ENCODE measurements around the gene SPHK1.

The SPHK1 gene

DNA sequence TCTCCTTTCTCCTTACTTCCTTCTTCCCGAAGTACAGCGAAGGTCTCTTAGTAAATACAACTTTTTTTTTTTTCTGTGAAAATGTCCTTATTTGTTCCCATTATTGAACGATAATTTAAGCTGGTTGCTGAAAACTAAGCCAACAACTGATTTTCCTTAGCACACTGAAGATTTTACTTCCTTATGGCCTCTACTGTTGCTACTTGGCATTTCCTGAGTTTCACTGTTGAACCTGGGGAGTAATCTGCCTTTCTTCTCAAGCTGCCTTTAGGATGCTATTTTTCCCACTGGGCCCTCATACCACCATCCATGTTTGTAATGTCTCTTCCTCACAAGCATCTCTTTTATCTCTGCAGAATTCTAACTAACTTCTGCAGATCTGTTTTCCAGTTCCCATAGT lies 42.4 kb downstream of the SPHK1 start:
- TF ChIP-seq, protein P1, sequence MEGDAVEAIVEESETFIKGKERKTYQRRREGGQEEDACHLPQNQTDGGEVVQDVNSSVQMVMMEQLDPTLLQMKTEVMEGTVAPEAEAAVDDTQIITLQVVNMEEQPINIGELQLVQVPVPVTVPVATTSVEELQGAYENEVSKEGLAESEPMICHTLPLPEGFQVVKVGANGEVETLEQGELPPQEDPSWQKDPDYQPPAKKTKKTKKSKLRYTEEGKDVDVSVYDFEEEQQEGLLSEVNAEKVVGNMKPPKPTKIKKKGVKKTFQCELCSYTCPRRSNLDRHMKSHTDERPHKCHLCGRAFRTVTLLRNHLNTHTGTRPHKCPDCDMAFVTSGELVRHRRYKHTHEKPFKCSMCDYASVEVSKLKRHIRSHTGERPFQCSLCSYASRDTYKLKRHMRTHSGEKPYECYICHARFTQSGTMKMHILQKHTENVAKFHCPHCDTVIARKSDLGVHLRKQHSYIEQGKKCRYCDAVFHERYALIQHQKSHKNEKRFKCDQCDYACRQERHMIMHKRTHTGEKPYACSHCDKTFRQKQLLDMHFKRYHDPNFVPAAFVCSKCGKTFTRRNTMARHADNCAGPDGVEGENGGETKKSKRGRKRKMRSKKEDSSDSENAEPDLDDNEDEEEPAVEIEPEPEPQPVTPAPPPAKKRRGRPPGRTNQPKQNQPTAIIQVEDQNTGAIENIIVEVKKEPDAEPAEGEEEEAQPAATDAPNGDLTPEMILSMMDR (conservative IDR thresholded peaks at IDR 0.05): no peak
- H3K27ac ChIP-seq: no peak overlapping the region

DNA sequence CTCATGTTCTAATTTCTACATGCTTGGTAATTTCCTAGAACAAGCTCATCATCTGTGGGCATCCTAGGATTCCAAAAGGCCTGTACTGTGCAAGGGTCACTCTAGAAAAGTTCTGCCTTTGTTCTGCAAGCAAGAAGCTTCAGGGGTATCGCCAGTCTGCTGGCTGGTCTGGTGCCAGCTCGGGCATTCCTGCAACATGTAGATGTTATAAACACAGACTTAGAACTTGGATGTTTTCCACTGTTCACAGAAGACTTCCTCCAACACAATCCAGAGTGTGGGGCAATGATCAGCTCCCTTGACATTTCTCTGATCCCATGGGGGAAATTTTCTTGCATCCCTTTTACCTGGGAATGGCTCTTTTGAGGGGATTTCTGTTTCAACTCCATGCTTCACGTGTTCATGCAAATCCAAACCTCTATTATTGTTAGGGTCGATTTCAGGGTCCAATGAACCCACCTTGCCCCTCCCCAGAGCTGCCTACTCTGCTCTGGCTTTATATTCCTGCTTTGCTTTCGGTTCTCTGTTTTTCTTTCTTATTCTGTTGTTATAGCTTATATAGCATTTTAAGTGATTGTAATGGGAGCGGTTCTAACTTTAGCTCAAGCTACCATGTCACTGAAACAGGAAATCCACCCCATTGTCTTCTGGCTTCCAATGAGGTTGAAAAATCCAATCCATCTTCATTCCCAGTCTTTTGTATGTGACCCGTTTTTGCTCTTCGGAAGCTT lies 43.3 kb downstream of the SPHK1 start:
- TF ChIP-seq, protein P1 (conservative IDR thresholded peaks at IDR 0.05): no peak
- H3K27ac ChIP-seq: no peak overlapping the region

DNA sequence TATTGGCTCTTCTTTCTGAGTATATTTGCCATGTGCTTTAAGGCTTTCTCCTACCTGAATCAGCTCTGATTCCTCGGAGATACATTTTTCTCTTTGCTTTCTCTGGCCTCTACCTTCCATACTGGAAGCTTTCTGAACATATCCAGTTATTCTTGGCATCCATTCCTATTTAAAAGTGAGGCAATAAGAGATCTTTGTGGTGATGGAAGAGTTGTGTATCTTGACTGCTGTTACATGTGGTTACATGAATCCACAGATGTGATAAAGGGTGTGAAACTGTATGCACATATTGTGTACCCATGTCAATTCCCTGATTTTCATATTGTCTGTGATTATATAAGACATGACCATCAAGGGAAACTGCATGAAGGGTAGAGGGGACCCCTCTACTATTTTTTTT lies 44.1 kb downstream of the SPHK1 start:
- TF ChIP-seq, protein P1 (conservative IDR thresholded peaks at IDR 0.05): no peak
- no peak overlapping the region for H3K27ac ChIP-seq

DNA sequence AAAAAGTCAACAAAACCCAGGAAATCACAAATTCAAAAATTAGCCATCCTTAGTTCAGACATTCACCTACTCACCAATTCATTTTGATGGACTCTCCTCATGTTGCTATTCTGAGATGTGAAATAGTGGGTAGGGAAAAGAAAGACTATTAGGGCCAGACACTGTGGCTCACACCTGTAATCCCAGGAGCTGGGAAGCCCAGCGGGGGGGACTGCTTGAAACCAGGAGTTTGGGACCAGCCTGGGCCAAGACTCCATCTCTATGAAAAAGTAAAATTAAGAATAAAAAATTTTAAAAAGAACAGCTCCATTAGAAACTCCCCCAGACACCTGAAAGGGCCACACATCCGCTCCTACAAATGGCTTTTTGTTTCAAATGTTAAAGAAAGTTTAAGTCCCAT lies 47.1 kb downstream of the SPHK1 start:
- no peak overlapping the region for H3K27ac ChIP-seq
- TF ChIP-seq, protein P1 (conservative IDR thresholded peaks at IDR 0.05): no peak

DNA sequence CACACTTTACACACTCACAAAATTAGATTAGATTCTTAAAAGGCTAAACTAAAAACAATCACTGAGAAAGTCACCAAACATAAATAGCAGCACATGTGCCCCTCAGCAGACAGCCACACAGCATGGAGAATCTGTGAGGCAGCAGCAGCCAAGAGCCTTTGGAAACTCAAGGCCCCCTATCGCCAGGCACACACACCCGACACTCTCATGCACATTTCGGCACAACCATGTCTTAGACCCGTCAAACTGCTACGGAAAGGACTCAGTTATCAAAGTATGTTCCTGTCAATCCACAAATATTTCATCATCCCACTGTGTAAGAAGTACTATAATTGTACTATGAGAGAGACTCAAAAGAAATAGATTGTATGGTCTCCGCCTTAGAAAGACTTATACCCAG lies 47.6 kb downstream of the SPHK1 start:
- TF ChIP-seq, protein P1 (conservative IDR thresholded peaks at IDR 0.05): no peak
- no peak overlapping the region for H3K27ac ChIP-seq

DNA sequence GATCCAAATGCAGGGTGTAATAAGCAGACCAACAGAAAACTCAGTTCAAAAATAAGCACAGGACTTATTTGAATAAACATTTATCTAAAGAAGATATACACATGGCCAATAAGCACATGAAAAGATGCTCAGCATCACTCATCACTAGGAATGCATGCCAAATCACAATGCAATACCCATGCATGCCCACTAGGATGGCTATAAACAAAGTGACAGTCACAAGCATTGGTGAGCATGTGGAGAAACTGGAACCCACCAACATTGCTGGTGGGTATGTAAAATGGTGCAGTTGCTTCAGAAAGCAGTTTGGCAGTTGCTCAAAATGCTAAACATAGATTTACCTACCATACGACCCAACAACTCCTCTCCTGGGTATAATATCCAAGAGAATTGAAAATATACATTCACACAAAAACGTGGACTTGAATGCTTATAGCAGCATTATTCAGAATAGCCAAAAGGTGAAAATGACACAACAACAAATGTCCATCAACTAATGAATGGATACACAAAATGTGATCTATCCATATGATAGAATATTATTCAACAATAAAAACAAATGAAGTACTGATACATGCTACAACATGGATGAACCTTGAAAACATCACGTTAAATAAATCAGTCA lies 48.4 kb downstream of the SPHK1 start:
- H3K27ac ChIP-seq: no peak overlapping the region
- TF ChIP-seq, protein P1 (conservative IDR thresholded peaks at IDR 0.05): peak; percentile 52

DNA sequence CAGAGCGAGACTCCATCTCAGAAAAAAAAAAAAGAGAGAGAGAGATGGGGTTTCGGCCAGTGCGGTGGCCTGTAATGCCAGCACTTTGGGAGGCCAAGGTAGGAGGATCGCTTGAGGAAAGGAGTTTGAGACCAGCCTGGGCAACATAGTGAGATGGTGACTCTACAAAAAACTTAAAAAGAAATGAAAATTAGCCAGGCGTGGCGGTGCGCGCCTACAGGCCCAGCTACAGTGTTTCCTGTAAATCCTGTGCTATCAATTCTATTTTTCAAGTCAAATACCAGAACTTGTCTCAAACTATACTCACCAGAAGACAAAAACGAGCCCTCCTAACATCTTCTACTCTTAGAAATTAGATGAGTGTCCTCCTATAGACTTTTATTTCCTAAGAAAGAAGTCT lies 49.3 kb downstream of the SPHK1 start:
- TF ChIP-seq, protein P1 (conservative IDR thresholded peaks at IDR 0.05): no peak
- no peak overlapping the region for H3K27ac ChIP-seq
